ENCODE measurements around the gene MYH6.

DNA sequence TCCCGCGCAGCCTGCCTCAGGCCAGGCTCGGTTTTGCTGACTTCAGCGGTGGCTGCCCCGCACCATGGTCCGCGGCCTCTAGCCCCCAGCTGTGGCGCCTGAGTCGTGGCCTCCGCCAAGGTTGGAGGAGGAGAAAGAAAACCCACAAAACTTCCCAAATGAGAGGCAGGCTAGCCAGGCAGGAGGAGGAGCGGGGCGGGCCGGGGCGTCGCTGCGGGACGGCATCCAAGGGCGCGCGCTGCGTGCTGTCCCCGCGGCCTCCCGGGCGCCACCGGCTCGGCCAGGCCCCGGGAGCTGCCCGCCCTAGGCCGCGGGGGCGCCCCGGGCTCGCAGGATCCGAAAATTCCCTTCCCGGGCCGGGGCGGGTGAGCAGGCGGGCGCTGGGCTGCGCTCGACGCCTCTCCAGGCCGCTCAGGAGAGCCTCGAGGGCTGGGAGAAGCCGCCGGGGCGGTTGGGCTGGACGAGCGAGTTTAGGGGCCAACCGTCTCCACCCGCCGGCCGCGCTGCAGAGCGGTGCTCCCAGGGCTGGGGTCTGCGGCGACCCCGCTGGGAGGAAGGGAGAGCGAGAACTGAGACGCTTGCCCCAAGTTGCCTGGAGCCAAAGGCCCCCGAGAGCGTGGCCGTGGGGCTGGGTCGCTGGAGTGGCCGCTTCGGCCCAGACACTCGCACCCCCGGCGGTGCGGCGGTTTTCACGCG is 42.9 kb downstream of the MYH6 start, which contains the start of gene EFS:
- TF ChIP-seq, protein P1, sequence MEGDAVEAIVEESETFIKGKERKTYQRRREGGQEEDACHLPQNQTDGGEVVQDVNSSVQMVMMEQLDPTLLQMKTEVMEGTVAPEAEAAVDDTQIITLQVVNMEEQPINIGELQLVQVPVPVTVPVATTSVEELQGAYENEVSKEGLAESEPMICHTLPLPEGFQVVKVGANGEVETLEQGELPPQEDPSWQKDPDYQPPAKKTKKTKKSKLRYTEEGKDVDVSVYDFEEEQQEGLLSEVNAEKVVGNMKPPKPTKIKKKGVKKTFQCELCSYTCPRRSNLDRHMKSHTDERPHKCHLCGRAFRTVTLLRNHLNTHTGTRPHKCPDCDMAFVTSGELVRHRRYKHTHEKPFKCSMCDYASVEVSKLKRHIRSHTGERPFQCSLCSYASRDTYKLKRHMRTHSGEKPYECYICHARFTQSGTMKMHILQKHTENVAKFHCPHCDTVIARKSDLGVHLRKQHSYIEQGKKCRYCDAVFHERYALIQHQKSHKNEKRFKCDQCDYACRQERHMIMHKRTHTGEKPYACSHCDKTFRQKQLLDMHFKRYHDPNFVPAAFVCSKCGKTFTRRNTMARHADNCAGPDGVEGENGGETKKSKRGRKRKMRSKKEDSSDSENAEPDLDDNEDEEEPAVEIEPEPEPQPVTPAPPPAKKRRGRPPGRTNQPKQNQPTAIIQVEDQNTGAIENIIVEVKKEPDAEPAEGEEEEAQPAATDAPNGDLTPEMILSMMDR (IDR thresholded peaks at IDR 0.05; ENCODE audit: low read depth, low read length, missing input control), result no peak
- TF ChIP-seq RAD21 (IDR thresholded peaks at IDR 0.05) (no peak), GABPA (IDR thresholded peaks at IDR 0.05 in 1 of 2, conservative IDR thresholded peaks at IDR 0.05 in 1 of 2) (no peak), EGR1 (IDR thresholded peaks at IDR 0.05; ENCODE audit: low read depth in 2 of 2) (no peak), HNF4G (IDR thresholded peaks at IDR 0.05) (no peak), FOXA1 (IDR thresholded peaks at IDR 0.05) (no peak), SP1 (IDR thresholded peaks at IDR 0.05) (no peak), TAF1 (conservative IDR thresholded peaks at IDR 0.05) (no peak), HNF4A (conservative IDR thresholded peaks at IDR 0.05) (no peak)
- TF ChIP-seq, protein P2, sequence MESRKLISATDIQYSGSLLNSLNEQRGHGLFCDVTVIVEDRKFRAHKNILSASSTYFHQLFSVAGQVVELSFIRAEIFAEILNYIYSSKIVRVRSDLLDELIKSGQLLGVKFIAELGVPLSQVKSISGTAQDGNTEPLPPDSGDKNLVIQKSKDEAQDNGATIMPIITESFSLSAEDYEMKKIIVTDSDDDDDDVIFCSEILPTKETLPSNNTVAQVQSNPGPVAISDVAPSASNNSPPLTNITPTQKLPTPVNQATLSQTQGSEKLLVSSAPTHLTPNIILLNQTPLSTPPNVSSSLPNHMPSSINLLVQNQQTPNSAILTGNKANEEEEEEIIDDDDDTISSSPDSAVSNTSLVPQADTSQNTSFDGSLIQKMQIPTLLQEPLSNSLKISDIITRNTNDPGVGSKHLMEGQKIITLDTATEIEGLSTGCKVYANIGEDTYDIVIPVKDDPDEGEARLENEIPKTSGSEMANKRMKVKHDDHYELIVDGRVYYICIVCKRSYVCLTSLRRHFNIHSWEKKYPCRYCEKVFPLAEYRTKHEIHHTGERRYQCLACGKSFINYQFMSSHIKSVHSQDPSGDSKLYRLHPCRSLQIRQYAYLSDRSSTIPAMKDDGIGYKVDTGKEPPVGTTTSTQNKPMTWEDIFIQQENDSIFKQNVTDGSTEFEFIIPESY (IDR thresholded peaks at IDR 0.05), result no peak
- TF ChIP-seq, protein P3, sequence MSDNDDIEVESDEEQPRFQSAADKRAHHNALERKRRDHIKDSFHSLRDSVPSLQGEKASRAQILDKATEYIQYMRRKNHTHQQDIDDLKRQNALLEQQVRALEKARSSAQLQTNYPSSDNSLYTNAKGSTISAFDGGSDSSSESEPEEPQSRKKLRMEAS (IDR thresholded peaks at IDR 0.05), result no peak
- TF ChIP-seq, protein P4, sequence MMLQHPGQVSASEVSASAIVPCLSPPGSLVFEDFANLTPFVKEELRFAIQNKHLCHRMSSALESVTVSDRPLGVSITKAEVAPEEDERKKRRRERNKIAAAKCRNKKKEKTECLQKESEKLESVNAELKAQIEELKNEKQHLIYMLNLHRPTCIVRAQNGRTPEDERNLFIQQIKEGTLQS (IDR thresholded peaks at IDR 0.05), result no peak

Data from liver (tissue), 3 donors.